Measurements from ENCODE around the gene TIMM10. TPM values are rescaled to one million over a fixed set of nuclear protein-coding genes. Genes with fewer than 3 reads are reported as not detected.

Gene TIMM10, protein sequence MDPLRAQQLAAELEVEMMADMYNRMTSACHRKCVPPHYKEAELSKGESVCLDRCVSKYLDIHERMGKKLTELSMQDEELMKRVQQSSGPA
- 39.9 TPM for total RNA-seq

GRCh38 chr11:57530596-57531507 lies at the start of gene TIMM10:
TIMM10 (minus strand) TSS chr11:57530754; CDS start chr11:57530189, 565 bp downstream.
- FAIRE-seq (peak; percentile 76), DNase-seq (ENCODE audit: low spot score in 2 of 2) (peak; percentile 77 to 89)

DNA sequence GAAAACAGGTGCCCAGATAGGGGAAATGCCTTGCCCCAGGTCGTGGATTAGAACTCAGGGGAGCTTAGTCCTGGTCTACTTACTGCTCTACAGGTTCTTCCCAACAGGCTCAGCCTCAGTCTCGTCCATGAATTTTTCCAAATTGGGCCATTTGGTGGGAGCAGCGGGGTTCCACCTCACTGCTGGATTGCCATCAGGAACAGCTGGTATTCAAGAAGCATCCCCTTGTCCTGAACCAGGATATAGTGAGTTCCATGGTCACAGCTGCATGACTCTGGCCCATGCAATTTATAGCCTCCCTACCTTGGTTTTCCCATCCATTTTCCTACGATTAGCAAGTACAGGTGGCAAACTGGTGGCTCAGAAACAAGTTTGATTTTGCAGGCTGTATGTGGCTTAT lies 43.5 kb upstream of the TIMM10 start:
- DNase-seq (ENCODE audit: low spot score in 2 of 2): no peak
- no peak for FAIRE-seq

DNA sequence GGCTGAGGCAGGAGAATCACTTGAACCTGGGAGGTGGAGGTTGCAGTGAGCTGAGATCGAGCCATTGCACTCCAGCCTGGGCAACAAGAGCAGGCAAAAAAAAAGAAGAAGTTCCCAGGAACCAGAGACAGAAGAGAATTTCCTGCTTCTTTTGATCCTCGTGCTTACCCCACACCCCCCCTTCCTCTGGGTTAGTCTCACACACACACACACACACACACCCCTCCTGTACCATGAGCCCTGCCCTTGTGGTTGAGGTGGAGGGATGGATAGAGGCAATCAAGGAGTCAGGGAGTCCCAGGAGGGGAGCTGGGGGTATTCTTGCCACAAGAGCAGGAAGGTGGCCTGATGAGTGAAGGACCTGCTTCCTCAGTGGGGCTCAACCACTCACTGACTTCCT lies 41.1 kb upstream of the TIMM10 start:
- FAIRE-seq (no peak), DNase-seq (ENCODE audit: low spot score in 2 of 2) (no peak)

DNA sequence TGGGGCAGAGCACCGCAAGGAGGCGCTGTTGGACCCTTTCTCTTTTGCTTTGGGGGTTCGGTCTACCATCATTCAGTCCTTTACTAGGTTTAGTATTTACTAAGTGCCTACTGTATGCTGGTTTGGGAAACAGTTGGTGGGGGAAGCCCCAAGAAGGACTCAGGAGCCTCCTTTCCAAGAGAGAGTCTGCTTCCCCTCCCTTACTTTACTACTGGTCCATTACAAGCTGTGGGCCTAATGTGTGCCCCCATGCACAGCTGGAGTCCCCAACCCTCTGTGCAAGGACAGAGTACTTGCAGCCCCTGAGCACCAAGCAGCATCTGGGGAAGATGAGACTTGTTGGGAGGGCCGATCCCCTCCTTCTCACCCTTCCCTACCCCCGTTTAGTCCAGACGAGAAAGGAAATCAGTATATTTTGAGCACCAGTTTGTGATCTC lies 37.8 kb upstream of the TIMM10 start:
- DNase-seq (ENCODE audit: low spot score in 2 of 2) (peak; percentile 20 to 74), FAIRE-seq (no peak)

DNA sequence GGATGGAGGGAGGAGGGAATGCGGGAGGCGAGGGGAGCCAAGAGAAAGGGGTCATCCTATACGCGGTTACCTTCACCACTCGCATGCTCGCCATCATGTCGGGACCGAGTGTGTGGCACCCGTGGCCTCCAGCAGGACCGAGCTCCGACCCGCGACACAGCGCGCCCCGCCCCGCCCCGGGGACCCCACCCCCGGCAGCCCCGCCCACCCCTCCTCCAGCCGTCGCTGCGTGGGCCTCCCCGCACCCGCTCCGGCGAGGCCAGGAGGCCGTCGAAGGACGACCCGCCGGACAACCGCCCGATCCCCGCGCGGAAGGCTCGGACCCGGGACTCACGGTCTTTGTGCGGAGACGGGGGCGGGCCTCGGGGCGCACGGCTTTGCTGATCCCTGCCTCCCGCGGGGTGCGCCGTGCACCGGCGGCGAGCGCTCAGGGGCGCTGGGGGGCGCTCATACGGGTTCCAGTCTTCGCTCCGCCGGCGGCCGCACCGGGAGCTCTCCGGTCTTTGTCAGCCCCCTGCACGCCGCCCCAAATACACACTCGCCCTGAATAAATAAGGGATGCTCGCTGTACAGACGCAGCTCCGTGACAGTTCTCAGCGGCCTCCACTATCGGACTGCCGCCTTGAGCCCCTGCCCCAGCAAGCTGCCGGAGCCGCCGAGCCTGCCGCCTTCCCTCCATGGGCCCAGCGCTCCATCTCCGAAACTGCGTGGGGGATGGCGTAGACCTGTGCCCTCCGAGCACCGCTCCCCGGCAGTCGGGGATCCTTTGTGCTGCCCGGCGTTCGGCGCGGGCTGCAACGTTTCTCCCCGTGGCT lies 37.2 kb upstream of the TIMM10 start, which contains the start of gene UBE2L6:
UBE2L6 (minus strand) TSS at position 158 of the 815 bp plus-strand sequence; CDS start at position 97, 61 bp downstream.
- DNase-seq (ENCODE audit: low spot score in 2 of 2) (peak; percentile 63 to 71), FAIRE-seq (no peak)

- peak in 1 of 2 donors; percentile 48 for DNase-seq (ENCODE audit: low spot score in 2 of 2)
- no peak for FAIRE-seq
These were observed 36.5 kb upstream of the TIMM10 start for GRCh38 chr11:57566905-57567514.

GRCh38 chr11:57566005-57566904 lies 35.7 kb upstream of the TIMM10 start:
- DNase-seq (ENCODE audit: low spot score in 2 of 2): peak; percentile 53 to 54
- no peak for FAIRE-seq

DNA sequence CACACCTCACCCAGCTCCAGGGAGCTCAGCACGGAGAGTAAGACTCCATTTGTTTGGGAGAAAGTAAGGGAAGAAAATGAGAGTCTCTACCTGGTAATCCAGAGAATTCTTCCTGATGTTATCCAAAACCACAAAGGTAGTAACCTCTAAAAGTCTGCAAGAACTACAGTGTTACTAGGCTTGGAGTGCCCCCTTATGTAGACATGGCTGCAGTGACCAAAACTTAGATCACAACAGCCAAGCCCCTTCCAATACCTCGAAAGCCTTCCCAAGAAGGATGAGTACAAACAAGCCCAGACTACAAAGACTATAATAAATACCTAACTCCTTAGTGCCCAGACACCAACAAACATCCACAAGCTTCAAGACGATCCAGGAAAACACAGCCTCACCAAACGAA lies 32.0 kb upstream of the TIMM10 start:
- no peak for FAIRE-seq
- DNase-seq (ENCODE audit: low spot score in 2 of 2): no peak

- FAIRE-seq: no peak
- DNase-seq (ENCODE audit: low spot score in 2 of 2): no peak
These were observed 29.6 kb upstream of the TIMM10 start for GRCh38 chr11:57560146-57560545.

- DNase-seq (ENCODE audit: low spot score in 2 of 2): no peak
- no peak for FAIRE-seq
These were observed 25.5 kb upstream of the TIMM10 start for GRCh38 chr11:57556041-57556440.

- FAIRE-seq (no peak), DNase-seq (ENCODE audit: low spot score in 2 of 2) (no peak)
These were observed 24.8 kb upstream of the TIMM10 start for GRCh38 chr11:57555393-57555792.

GRCh38 chr11:57552479-57552878 lies 21.9 kb upstream of the TIMM10 start:
- DNase-seq (ENCODE audit: low spot score in 2 of 2): no peak
- no peak for FAIRE-seq

GRCh38 chr11:57551941-57552340 lies 21.4 kb upstream of the TIMM10 start:
- DNase-seq (ENCODE audit: low spot score in 2 of 2) (no peak), FAIRE-seq (no peak)

DNA sequence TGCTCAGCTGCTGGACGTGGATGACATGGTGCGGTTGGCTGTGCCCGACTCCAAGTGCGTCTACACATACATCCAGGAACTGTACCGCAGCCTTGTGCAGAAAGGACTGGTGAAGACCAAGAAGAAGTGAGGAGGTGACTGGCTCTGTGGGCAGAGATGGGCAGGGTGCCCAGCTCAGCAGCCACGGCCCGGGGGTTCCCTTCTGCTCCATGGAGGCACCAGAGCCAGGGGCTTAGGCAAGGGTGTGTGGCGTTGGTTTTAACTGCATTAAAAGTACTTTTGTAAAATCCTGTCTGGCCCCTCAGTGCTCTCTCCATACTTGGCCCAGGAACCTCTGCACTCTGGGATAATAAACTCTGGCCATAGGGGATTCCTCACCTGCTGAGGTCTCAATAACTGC lies 19.4 kb upstream of the TIMM10 start:
- FAIRE-seq (no peak), DNase-seq (ENCODE audit: low spot score in 2 of 2) (no peak)

GRCh38 chr11:57547854-57548377 lies 17.4 kb upstream of the TIMM10 start:
- no peak for DNase-seq (ENCODE audit: low spot score in 2 of 2)
- FAIRE-seq: no peak

GRCh38 chr11:57546869-57547475 lies 16.4 kb upstream of the TIMM10 start:
- FAIRE-seq (no peak), DNase-seq (ENCODE audit: low spot score in 2 of 2) (no peak)

- no peak for DNase-seq (ENCODE audit: low spot score in 2 of 2)
- no peak for FAIRE-seq
These were observed 15.9 kb upstream of the TIMM10 start for GRCh38 chr11:57546451-57546850.

DNA sequence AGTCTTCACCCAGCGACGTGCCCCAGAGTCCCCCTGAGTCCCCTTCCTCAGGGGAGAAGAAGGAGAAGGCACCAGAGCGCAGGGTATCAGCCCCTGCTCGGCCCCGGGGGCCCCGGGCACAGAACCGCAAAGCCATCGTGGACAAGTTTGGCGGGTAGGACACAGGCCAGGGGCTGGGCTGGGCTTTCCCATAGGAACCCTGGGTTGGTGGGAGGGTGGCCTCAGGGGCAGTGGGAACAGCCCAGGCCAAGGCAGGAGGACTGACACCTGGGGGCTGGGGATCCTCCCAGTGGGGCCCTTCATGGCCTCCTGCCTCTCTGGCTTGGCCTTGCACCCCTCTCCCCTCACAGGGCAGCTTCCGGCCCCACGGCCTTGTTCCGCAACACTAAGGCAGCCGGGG lies 15.3 kb upstream of the TIMM10 start:
- no peak for FAIRE-seq
- no peak for DNase-seq (ENCODE audit: low spot score in 2 of 2)

- DNase-seq (ENCODE audit: low spot score in 2 of 2): no peak
- no peak for FAIRE-seq
These were observed 14.0 kb upstream of the TIMM10 start for GRCh38 chr11:57544566-57544965.

All from frontal cortex (tissue), 4 donors.